ENCODE data around the gene FBXW5.

GRCh38 chr9:136927343-136928271, 16.9 kb downstream of the FBXW5 start:
- no peak for TF ChIP-seq MAX (IDR thresholded peaks at IDR 0.05)
- no peak for TF ChIP-seq CTCF (IDR thresholded peaks at IDR 0.05 in 2 of 3, conservative IDR thresholded peaks at IDR 0.05 in 1 of 3; ENCODE audit: borderline replicate concordance in 1 of 3, insufficient read depth in 1 of 3, low read depth in 2 of 3, low read length in 2 of 3)

All from HCT116 (cell line).